ENCODE data around the gene PRPSAP2. TPM values are rescaled to one million over a fixed set of nuclear protein-coding genes. Genes with fewer than 3 reads are reported as not detected.
A peak's percentile ranks its signal among the peaks of the same experiment; 100 is the strongest.

The PRPSAP2 gene
- total and polyA plus RNA-seq, 8 donors: 27.3 to 57.4 (median 54.1) TPM

- H3K27me3 ChIP-seq: no peaks in the 10 kb centered on the region
Observed at GRCh38 chr17:18944646-18945045, 86.7 kb downstream of the PRPSAP2 start.

GRCh38 chr17:18946536-18946935 is 88.6 kb downstream of the PRPSAP2 start:
- Histone ChIP-seq H3K4me1 (no peaks in the 10 kb centered on the region), H3K4me3 (no peak overlapping the region), H3K27me3 (no peaks in the 10 kb centered on the region), H3K27ac (no peak overlapping the region), H3K36me3 (no peaks in the 10 kb centered on the region), H3K9me3 (no peaks in the 10 kb centered on the region)
- intact Hi-C loops (cut with DNase I): no loop called here
- DNase-seq: no peak
- no peak for TF ChIP-seq CTCF (IDR thresholded peaks at IDR 0.05)
- ATAC-seq: no peak

More at GRCh38 chr17:18944646-18945045, 86.7 kb downstream of the PRPSAP2 start:
- intact Hi-C loops (cut with DNase I): no loop called here
- no peak overlapping the region for H3K4me3 ChIP-seq
- TF ChIP-seq CTCF (IDR thresholded peaks at IDR 0.05): no peak
- H3K36me3 ChIP-seq: no peaks in the 10 kb centered on the region
- H3K9me3 ChIP-seq: no peaks in the 10 kb centered on the region
- no peak overlapping the region for H3K27ac ChIP-seq
- no peaks in the 10 kb centered on the region for H3K4me1 ChIP-seq
- DNase-seq (no peak), ATAC-seq (no peak)

- Histone ChIP-seq H3K9me3 (no peaks in the 10 kb centered on the region), H3K36me3 (no peaks in the 10 kb centered on the region), H3K27me3 (no peaks in the 10 kb centered on the region), H3K27ac (no peak overlapping the region), H3K4me1 (no peaks in the 10 kb centered on the region), H3K4me3 (no peak overlapping the region)
- TF ChIP-seq CTCF (IDR thresholded peaks at IDR 0.05): no peak
- DNase-seq: no peak
- intact Hi-C loops (cut with DNase I): no loop called here
- no peak for ATAC-seq
Observed at GRCh38 chr17:18947866-18948265, 89.9 kb downstream of the PRPSAP2 start.

- no peak overlapping the region for H3K27ac ChIP-seq
- H3K9me3 ChIP-seq: no peaks in the 10 kb centered on the region
- no peak for DNase-seq
- no peak overlapping the region for H3K4me3 ChIP-seq
- no peaks in the 10 kb centered on the region for H3K36me3 ChIP-seq
- no peak for ATAC-seq
- intact Hi-C loops (cut with DNase I): no loop called here
- no peaks in the 10 kb centered on the region for H3K4me1 ChIP-seq
- no peaks in the 10 kb centered on the region for H3K27me3 ChIP-seq
- no peak for TF ChIP-seq CTCF (IDR thresholded peaks at IDR 0.05)
Observed at GRCh38 chr17:18948476-18949006, 90.6 kb downstream of the PRPSAP2 start.

- no peak overlapping the region for H3K27ac ChIP-seq
- H3K4me3 ChIP-seq: no peak overlapping the region
- H3K27me3 ChIP-seq: no peaks in the 10 kb centered on the region
- no peak for TF ChIP-seq CTCF (IDR thresholded peaks at IDR 0.05)
- H3K9me3 ChIP-seq: no peaks in the 10 kb centered on the region
- no peaks in the 10 kb centered on the region for H3K36me3 ChIP-seq
- ATAC-seq (no peak), DNase-seq (peak in 1 of 4 donors; percentile 71)
- H3K4me1 ChIP-seq: no peaks in the 10 kb centered on the region
- intact Hi-C loops (cut with DNase I): no loop called here
Observed at GRCh38 chr17:18949566-18949965, 91.6 kb downstream of the PRPSAP2 start.
